GM18951 (cell line): ENCODE results near the gene SAMD9L.
"Not testable (repeated sequence)": the region's sequence is repeated elsewhere in the genome, so short reads cannot be mapped to it uniquely, and the experiment has no call there.

Experiments
- POLR2A ChIP-seq: IDR thresholded peaks from 4 replicates; pipeline ENCODE4 v1.6.1; 2011; ENCODE audit warnings: mild to moderate bottlenecking; ENCODE audit not compliant: insufficient read length, insufficient read depth; ENCODE audit errors: extremely low read depth
- in situ Hi-C: fragments of 300-500 bp; cut with MboI; formaldehyde crosslinking; loops from one replicate; pipeline ENCODE4 v1.12.0; 2022; ENCODE audit warnings: low sequenced_read_pairs, mixed read lengths, inconsistent platforms; ENCODE audit not compliant: unreplicated experiment

SAMD9L gene

GRCh38 chr7:93159490-93159889 lies 11.3 kb upstream of the SAMD9L start:
- TF ChIP-seq POLR2A = no peak
- in situ Hi-C loops = no loop called here

GRCh38 chr7:93156884-93157283 lies 8.7 kb upstream of the SAMD9L start:
- in situ Hi-C loops = no loop called here
- no peak for TF ChIP-seq POLR2A

GRCh38 chr7:93150200-93150835 lies 2.1 kb upstream of the SAMD9L start:
- TF ChIP-seq POLR2A = no peak
- in situ Hi-C loops = no loop called here

GRCh38 chr7:93148727-93149126 lies 542 bp upstream of the SAMD9L start:
- in situ Hi-C loops = no loop called here

GRCh38 chr7:93147363-93147762 lies 822 bp downstream of the SAMD9L start:
- TF ChIP-seq POLR2A = peak; percentile 40
- in situ Hi-C loops = no loop called here

More at GRCh38 chr7:93148727-93149126, 542 bp upstream of the SAMD9L start:
- TF ChIP-seq POLR2A = no peak

- TF ChIP-seq POLR2A = no peak
- in situ Hi-C loops = no loop called here
Observed at GRCh38 chr7:93146472-93147141, 1.6 kb downstream of the SAMD9L start.

- in situ Hi-C loops = no loop called here
- TF ChIP-seq POLR2A = no peak
Observed at GRCh38 chr7:93146036-93146435, 2.1 kb downstream of the SAMD9L start.

- no peak for TF ChIP-seq POLR2A
- in situ Hi-C loops = no loop called here
Observed at GRCh38 chr7:93145354-93145753, 2.8 kb downstream of the SAMD9L start.

GRCh38 chr7:93142127-93142526 lies 6.1 kb downstream of the SAMD9L start:
- no peak for TF ChIP-seq POLR2A
- in situ Hi-C loops = no loop called here

GRCh38 chr7:93140582-93141191 lies 7.5 kb downstream of the SAMD9L start:
- in situ Hi-C loops = no loop called here
- no peak for TF ChIP-seq POLR2A

- in situ Hi-C loops = no loop called here
- no peak for TF ChIP-seq POLR2A
Observed at GRCh38 chr7:93138576-93138975, 9.6 kb downstream of the SAMD9L start.

GRCh38 chr7:93133005-93133404 lies 15.2 kb downstream of the SAMD9L start:
- in situ Hi-C loops = no loop called here
- TF ChIP-seq POLR2A = no peak

GRCh38 chr7:93132216-93132615 lies 16.0 kb downstream of the SAMD9L start:
- in situ Hi-C loops = no loop called here
- TF ChIP-seq POLR2A = no peak

GRCh38 chr7:93126954-93127353 lies 21.2 kb downstream of the SAMD9L start:
- in situ Hi-C loops = not testable (repeated sequence)

GRCh38 chr7:93123532-93123931 lies 24.7 kb downstream of the SAMD9L start:
- in situ Hi-C loops = not testable (repeated sequence)
